HG02798 (cell line): Measurements from ENCODE around the gene WDR86.

Experiments used
- ATAC-seq: cut with Tn5 transposase; IDR thresholded peaks from one replicate; pipeline ENCODE4 v1.9.1; 2021; ENCODE audit warnings: mild to moderate bottlenecking; ENCODE audit not compliant: unreplicated experiment, poor library complexity

WDR86 gene

GRCh38 chr7:151334628-151335027 lies 75.2 kb downstream of the WDR86 start:
- ATAC-seq = no peak
